Kidney (tissue), 14 donors: ENCODE measurements around the gene RSRC1. TPM values are rescaled to one million over a fixed set of nuclear protein-coding genes. Genes with fewer than 3 reads are reported as not detected.

Source experiments
- DNase-seq, 5 donors: peaks; one replicate each; pipeline ENCODE4 v3.0.0-alpha.2; 2013 to 2020
- FAIRE-seq: peaks from 2 replicates; lab custom pipeline; 2012; peaks lifted over from hg19 to GRCh38; lab: Jason Lieb, UNC
- H3K27ac ChIP-seq, 2 donors: one replicate each; pipeline ENCODE4 v1.7.0; 2013; ENCODE audit warnings: low read depth in 2 of 2, low read length in 2 of 2, inconsistent platforms in 1 of 2
- H3K27me3 ChIP-seq: one replicate; pipeline ENCODE4 v1.7.1; 2013; ENCODE audit warnings: low read length, inconsistent platforms; ENCODE audit not compliant: control insufficient read depth, insufficient read depth
- H3K36me3 ChIP-seq, 3 donors: one replicate each; pipeline versions ENCODE4 v1.7.0 to v1.7.1; 2013; ENCODE audit warnings: low read length in 3 of 3, control low read depth in 1 of 3, inconsistent platforms in 1 of 3; ENCODE audit not compliant: insufficient read depth in 3 of 3, control insufficient read depth in 2 of 3
- H3K4me1 ChIP-seq, 3 donors: one replicate each; pipeline versions ENCODE4 v1.7.0 to v1.7.1; 2013; ENCODE audit warnings: low read length in 3 of 3, inconsistent platforms in 1 of 3, low read depth in 1 of 3; ENCODE audit not compliant: control insufficient read depth in 2 of 3, insufficient read depth in 2 of 3
- H3K4me3 ChIP-seq, 3 donors: one replicate each; pipeline versions ENCODE4 v1.7.0 to v1.8.1; 2013; ENCODE audit warnings: low read length in 3 of 3, control low read depth in 1 of 3, inconsistent platforms in 1 of 3
- H3K9ac ChIP-seq, 3 donors: one replicate each; pipeline versions ENCODE4 v1.7.0 to v1.7.1; 2013; ENCODE audit warnings: low read length in 3 of 3, control low read depth in 1 of 3, inconsistent platforms in 1 of 3
- H3K9me3 ChIP-seq, 3 donors: one replicate each; pipeline versions ENCODE4 v1.7.0 to v1.7.1; 2013; ENCODE audit warnings: low read length in 3 of 3, control low read depth in 1 of 3, inconsistent platforms in 1 of 3; ENCODE audit not compliant: control insufficient read depth in 2 of 3, insufficient read depth in 1 of 3
- CTCF ChIP-seq: IDR thresholded peaks from 3 replicates; pipeline ENCODE4 v1.5.1; 2012; ENCODE audit warnings: mild to moderate bottlenecking, moderate library complexity, borderline replicate concordance; ENCODE audit not compliant: insufficient read depth; ENCODE audit errors: extremely low read depth
- intact Hi-C: fragments of 100-400 bp; cut with DNase I; formaldehyde crosslinking; loops from one replicate; pipeline ENCODE4 v1.11.1; 2022
- polyA plus RNA-seq: library from polyadenylated mRNA; stranded (reverse); fragments of 350-450 nt; fragmentation: Illumina TruSeq; extraction: RNeasy Lipid Tissue Mini Kit (QIAGEN cat#74804); gene quantifications from one replicate; pipeline ENCODE4 v1.2.3, GENCODE V29; 2014; ENCODE audit warnings: low read depth, low replicate concordance; ENCODE audit not compliant: insufficient read depth
- total RNA-seq: library from RNA; stranded (reverse); fragmentation: NEBNext Ultra II Directional; extraction: Animal tissue kit (Norgen Biotek cat#: 25700); gene quantifications from one replicate; pipeline ENCODE4 v1.2.1, GENCODE V29; 2021
- donor health status: control.
- donor health status: control.
- donor health status: control.
- donor health status: control.
- donor health status: control.
- donor health status: DM: yes; HTN: yes; CAD: no.
- donor health status: Normal renal cell carcinoma (clear cell type).

RSRC1 gene
- total and polyA plus RNA-seq, 2 donors from 2014 or later, result 14.3 to 33.8 TPM

- Histone ChIP-seq H3K27ac (no peak overlapping the region), H3K27me3 (peaks cover 68% of the 10 kb centered on the region), H3K4me3 (no peak overlapping the region), H3K4me1 (peaks cover 0 to 7% (median 0%) of the 10 kb centered on the region in 3 donors), H3K9me3 (peaks cover 0 to 6% (median 0%) of the 10 kb centered on the region in 3 donors), H3K36me3 (no peaks in the 10 kb centered on the region), H3K9ac (no peak overlapping the region)
- intact Hi-C loops, result no loop called here
- DNase-seq (peak in 1 of 5 donors; percentile 11), FAIRE-seq (no peak)
- TF ChIP-seq CTCF, result no peak
Observed at GRCh38 chr3:158093526-158093925, 16.4 kb upstream of the RSRC1 start.

GRCh38 chr3:158094235-158095110 is 15.4 kb upstream of the RSRC1 start:
- H3K9me3 ChIP-seq, result peaks cover 0 to 6% (median 0%) of the 10 kb centered on the region in 3 donors
- peaks cover 76% of the 10 kb centered on the region for H3K27me3 ChIP-seq
- no peak for FAIRE-seq
- intact Hi-C loops, result no loop called here
- TF ChIP-seq CTCF, result no peak
- no peaks in the 10 kb centered on the region for H3K36me3 ChIP-seq
- H3K4me1 ChIP-seq, result peaks cover 0 to 9% (median 0%) of the 10 kb centered on the region in 3 donors
- no peak overlapping the region for H3K4me3 ChIP-seq
- H3K27ac ChIP-seq, result no peak overlapping the region
- H3K9ac ChIP-seq, result no peak overlapping the region
- DNase-seq, result peak in 3 of 5 donors; percentile 17 to 45 (median 23)

- H3K27me3 ChIP-seq, result peaks cover 79% of the 10 kb centered on the region
Observed at GRCh38 chr3:158095111-158095813, 14.6 kb upstream of the RSRC1 start.

More at GRCh38 chr3:158095111-158095813, 14.6 kb upstream of the RSRC1 start:
- no peak overlapping the region for H3K27ac ChIP-seq
- no peak for FAIRE-seq
- no peak overlapping the region for H3K4me3 ChIP-seq
- peak in 3 of 5 donors; percentile 35 to 52 (median 38) for DNase-seq
- intact Hi-C loops, result no loop called here
- no peak overlapping the region for H3K9ac ChIP-seq
- H3K4me1 ChIP-seq, result peaks cover 0 to 9% (median 0%) of the 10 kb centered on the region in 3 donors
- H3K9me3 ChIP-seq, result peaks cover 0 to 6% (median 0%) of the 10 kb centered on the region in 3 donors
- no peak for TF ChIP-seq CTCF
- no peaks in the 10 kb centered on the region for H3K36me3 ChIP-seq
